CD4-positive, alpha-beta T cell treated with Interleukin-12 subunit alpha and Interleukin-12 subunit beta, for 1 hour (primary cell): ENCODE data around the gene EMC6.
A peak's percentile ranks its signal among the peaks of the same experiment; 100 is the strongest.

Experiments
- DNase-seq: peaks from one replicate; pipeline ENCODE4 v3.0.0-alpha.2; 2020

Gene EMC6

GRCh38 chr17:3668279-3669084, at the start of gene EMC6, which contains the start of gene TAX1BP3:
Gene EMC6 (plus strand): TSS chr17:3668812. CDS start chr17:3669147, 335 bp downstream.
Gene TAX1BP3 (minus strand): TSS chr17:3668578. CDS start chr17:3668526, 52 bp downstream.
- peak; percentile 99 for DNase-seq

GRCh38 chr17:3621146-3621720, 47.4 kb upstream of the EMC6 start:
- DNase-seq = no peak

GRCh38 chr17:3622977-3623594, 45.5 kb upstream of the EMC6 start:
- DNase-seq = no peak

GRCh38 chr17:3626831-3627768, 41.5 kb upstream of the EMC6 start:
- DNase-seq = no peak

GRCh38 chr17:3627769-3628167, 40.8 kb upstream of the EMC6 start:
- no peak for DNase-seq

- no peak for DNase-seq
Measured at GRCh38 chr17:3630781-3631180, 37.8 kb upstream of the EMC6 start.

- no peak for DNase-seq
Measured at GRCh38 chr17:3632287-3632686, 36.3 kb upstream of the EMC6 start.

GRCh38 chr17:3635474-3636153, 33.0 kb upstream of the EMC6 start:
- DNase-seq = no peak

- DNase-seq = peak; percentile 94
Measured at GRCh38 chr17:3636154-3636907, 32.3 kb upstream of the EMC6 start, which contains the start of the genes CTNS and SHPK. Gene CTNS (plus strand): TSS chr17:3636760. CDS start chr17:3640207, 3,447 bp downstream. Gene SHPK (minus strand): TSS chr17:3636250. CDS start chr17:3636219, 31 bp downstream.

- no peak for DNase-seq
Measured at GRCh38 chr17:3636908-3637373, 31.7 kb upstream of the EMC6 start.

- DNase-seq = no peak
Measured at GRCh38 chr17:3639981-3640596, 28.5 kb upstream of the EMC6 start.

GRCh38 chr17:3641014-3641413, 27.6 kb upstream of the EMC6 start:
- DNase-seq = no peak

GRCh38 chr17:3641717-3642486, 26.7 kb upstream of the EMC6 start:
- no peak for DNase-seq

GRCh38 chr17:3643889-3644349, 24.7 kb upstream of the EMC6 start:
- DNase-seq = no peak

GRCh38 chr17:3645310-3645709, 23.3 kb upstream of the EMC6 start:
- no peak for DNase-seq

- no peak for DNase-seq
Measured at GRCh38 chr17:3647251-3647650, 21.4 kb upstream of the EMC6 start.

GRCh38 chr17:3647769-3648555, 20.6 kb upstream of the EMC6 start:
- DNase-seq = peak; percentile 28

- no peak for DNase-seq
Measured at GRCh38 chr17:3655766-3656165, 12.8 kb upstream of the EMC6 start.

- DNase-seq = no peak
Measured at GRCh38 chr17:3656353-3656752, 12.3 kb upstream of the EMC6 start.
